ENCODE data around the gene C10orf105. TPM values are rescaled to one million over a fixed set of nuclear protein-coding genes. Genes with fewer than 3 reads are reported as not detected.

C10orf105 gene
- total RNA-seq: 1 to 10 TPM in 1 of 2 experiments, under 1 TPM in 1; 0.73 to 1.1 TPM

GRCh38 chr10:71719464-71720201, at the start of gene C10orf105:
Gene C10orf105, minus strand, starts transcription at chr10:71719778. Its CDS starts 3,441 bp downstream, at chr10:71716337.
- DNase-seq (no peak), ATAC-seq (no peak)
- H3K4me1 Mint-ChIP-seq (ENCODE audit: low read depth): peaks cover 35% of the 10 kb centered on the region
- CTCF ChIA-PET: interaction anchor here (0.7 to 1.9 kb wide), 4 partner anchors 8 to 27 kb away, joined by 3 to 8 read pairs (median 4); no protein-coding TSS in a partner anchor
- no peaks in the 10 kb centered on the region for H3K36me3 Mint-ChIP-seq (ENCODE audit: low read depth)
- no peak within 1 kb of the TSS for H3K4me3 Mint-ChIP-seq
- POLR2A ChIA-PET: interaction anchor here (0.7 kb wide), 1 partner anchor 18 kb away, joined by 4 read pairs; no protein-coding TSS in a partner anchor
- peak within 1 kb of the TSS; percentile 49 for H3K27ac Mint-ChIP-seq
- no peaks in the 10 kb centered on the region for H3K27me3 Mint-ChIP-seq (ENCODE audit: low read depth)
- no peaks in the 10 kb centered on the region for H3K9me3 Mint-ChIP-seq (ENCODE audit: insufficient read depth)

GRCh38 chr10:71767420-71768035, 48.0 kb upstream of the C10orf105 start:
- POLR2A ChIA-PET: interaction anchor here (0.8 to 8.4 kb wide), 7 partner anchors 9 to 50 kb away, joined by 3 to 60 read pairs (median 7); no protein-coding TSS in a partner anchor
- peaks cover 82% of the 10 kb centered on the region for H3K36me3 Mint-ChIP-seq (ENCODE audit: low read depth)
- DNase-seq (no peak), ATAC-seq (no peak)
- no peaks in the 10 kb centered on the region for H3K27me3 Mint-ChIP-seq (ENCODE audit: low read depth)
- H3K4me1 Mint-ChIP-seq (ENCODE audit: low read depth): peaks cover 89% of the 10 kb centered on the region
- H3K27ac Mint-ChIP-seq: peak overlapping the region; percentile 82
- H3K9me3 Mint-ChIP-seq (ENCODE audit: insufficient read depth): no peaks in the 10 kb centered on the region
- CTCF ChIA-PET: interaction anchor here (1.4 to 14.5 kb wide), 7 partner anchors 11 to 71 kb away, joined by 3 to 186 read pairs (median 9); no protein-coding TSS in a partner anchor
- peak overlapping the region; percentile 3 for H3K4me3 Mint-ChIP-seq

DNA sequence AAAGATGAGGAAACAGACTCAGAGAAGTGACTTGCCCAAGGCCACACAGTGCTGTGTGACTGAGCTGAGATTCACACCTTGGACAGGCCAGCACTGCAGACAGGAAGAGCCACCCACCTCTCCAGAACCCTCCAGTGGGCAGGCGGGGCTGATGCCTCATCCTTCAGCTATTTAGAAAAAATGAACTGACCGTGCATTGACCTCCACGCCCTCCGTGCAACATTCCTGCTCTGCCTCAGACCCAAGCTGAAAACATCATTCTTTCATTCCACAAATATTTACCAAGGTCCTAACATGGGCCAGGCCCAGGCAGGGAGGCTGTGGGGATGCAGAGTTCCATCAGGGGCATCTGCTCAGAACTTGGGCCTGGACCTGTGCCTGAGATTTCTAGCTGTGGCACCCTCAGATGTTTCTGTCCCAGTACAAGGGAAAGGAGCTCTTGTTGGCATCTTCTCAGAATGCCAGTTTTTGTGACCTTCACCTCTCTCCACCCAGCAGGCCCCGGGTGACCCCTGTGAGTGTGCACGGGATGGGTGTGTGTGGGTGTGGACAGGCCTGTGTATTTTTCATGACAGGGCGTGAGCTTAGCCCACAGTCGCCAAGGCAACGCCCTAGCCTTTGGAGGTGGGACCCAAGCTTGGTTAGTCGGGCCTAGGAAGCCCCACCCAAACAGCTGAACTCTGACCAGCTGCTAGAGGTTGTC, 47.3 kb upstream of the C10orf105 start:
- ATAC-seq (no peak), DNase-seq (peak; percentile 50)
- H3K4me1 Mint-ChIP-seq (ENCODE audit: low read depth): peaks cover 92% of the 10 kb centered on the region
- H3K4me3 Mint-ChIP-seq: peak overlapping the region; percentile 3
- ChIA-PET POLR2A (interaction anchor here (0.5 to 8.4 kb wide), 7 partner anchors 9 to 76 kb away, joined by 3 to 60 read pairs (median 3); no protein-coding TSS in a partner anchor), CTCF (interaction anchor here (1.2 to 14.5 kb wide), 7 partner anchors 7 to 68 kb away, joined by 3 to 186 read pairs (median 9); partner anchors contain the start of gene VSIR)
- no peaks in the 10 kb centered on the region for H3K27me3 Mint-ChIP-seq (ENCODE audit: low read depth)
- H3K27ac Mint-ChIP-seq: peak overlapping the region; percentile 82
- peaks cover 75% of the 10 kb centered on the region for H3K36me3 Mint-ChIP-seq (ENCODE audit: low read depth)
- H3K9me3 Mint-ChIP-seq (ENCODE audit: insufficient read depth): no peaks in the 10 kb centered on the region

GRCh38 chr10:71765906-71766716, 46.5 kb upstream of the C10orf105 start:
- no peak for DNase-seq
- Mint-ChIP-seq H3K27ac (peak overlapping the region; percentile 82), H3K4me1 (ENCODE audit: low read depth) (peaks cover 92% of the 10 kb centered on the region), H3K36me3 (ENCODE audit: low read depth) (peaks cover 75% of the 10 kb centered on the region), H3K27me3 (ENCODE audit: low read depth) (no peaks in the 10 kb centered on the region), H3K9me3 (ENCODE audit: insufficient read depth) (no peaks in the 10 kb centered on the region), H3K4me3 (no peak overlapping the region)
- POLR2A ChIA-PET: interaction anchor here (0.5 to 8.4 kb wide), 8 partner anchors 9 to 76 kb away, joined by 3 to 60 read pairs (median 4); no protein-coding TSS in a partner anchor
- no peak for ATAC-seq
- CTCF ChIA-PET: interaction anchor here (1.2 to 14.5 kb wide), 8 partner anchors 7 to 67 kb away, joined by 3 to 186 read pairs (median 8); partner anchors contain the start of gene VSIR

- POLR2A ChIA-PET: interaction anchor here (0.8 to 2.4 kb wide), 3 partner anchors 10 to 38 kb away, joined by 3 to 6 read pairs (median 3); no protein-coding TSS in a partner anchor
- DNase-seq (no peak), ATAC-seq (no peak)
- Mint-ChIP-seq H3K4me3 (no peak overlapping the region), H3K27me3 (ENCODE audit: low read depth) (no peaks in the 10 kb centered on the region), H3K27ac (peak overlapping the region; percentile 73), H3K9me3 (ENCODE audit: insufficient read depth) (no peaks in the 10 kb centered on the region), H3K36me3 (ENCODE audit: low read depth) (peaks cover 74% of the 10 kb centered on the region), H3K4me1 (ENCODE audit: low read depth) (peaks cover 92% of the 10 kb centered on the region)
- CTCF ChIA-PET: interaction anchor here (1.6 to 14.5 kb wide), 5 partner anchors 8 to 57 kb away, joined by 4 to 186 read pairs (median 9); partner anchors contain the start of gene VSIR
These were observed 45.8 kb upstream of the C10orf105 start for GRCh38 chr10:71765176-71765904.

GRCh38 chr10:71763352-71764127, 44.0 kb upstream of the C10orf105 start:
- Mint-ChIP-seq H3K27me3 (ENCODE audit: low read depth) (no peaks in the 10 kb centered on the region), H3K36me3 (ENCODE audit: low read depth) (peaks cover 74% of the 10 kb centered on the region), H3K4me1 (ENCODE audit: low read depth) (peaks cover 85% of the 10 kb centered on the region), H3K4me3 (no peak overlapping the region), H3K9me3 (ENCODE audit: insufficient read depth) (no peaks in the 10 kb centered on the region), H3K27ac (peak overlapping the region; percentile 73)
- ChIA-PET CTCF (interaction anchor here (0.8 to 6.0 kb wide), 7 partner anchors 9 to 69 kb away, joined by 3 to 34 read pairs (median 5); partner anchors contain the start of gene VSIR), POLR2A (interaction anchor here (0.6 to 2.4 kb wide), 4 partner anchors 8 to 11 kb away, joined by 3 to 6 read pairs (median 4); no protein-coding TSS in a partner anchor)
- DNase-seq (no peak), ATAC-seq (no peak)

GRCh38 chr10:71762324-71762723, 42.7 kb upstream of the C10orf105 start:
- no peak overlapping the region for H3K4me3 Mint-ChIP-seq
- H3K4me1 Mint-ChIP-seq (ENCODE audit: low read depth): peaks cover 85% of the 10 kb centered on the region
- no peaks in the 10 kb centered on the region for H3K27me3 Mint-ChIP-seq (ENCODE audit: low read depth)
- ChIA-PET POLR2A (interaction anchor here (0.8 to 1.2 kb wide), 2 partner anchors 10 kb away, joined by 3 to 5 read pairs; no protein-coding TSS in a partner anchor), CTCF (interaction anchor here (0.8 to 6.0 kb wide), 3 partner anchors 11 to 35 kb away, joined by 3 to 34 read pairs (median 3); partner anchors contain the start of gene VSIR)
- peaks cover 75% of the 10 kb centered on the region for H3K36me3 Mint-ChIP-seq (ENCODE audit: low read depth)
- ATAC-seq: no peak
- no peaks in the 10 kb centered on the region for H3K9me3 Mint-ChIP-seq (ENCODE audit: insufficient read depth)
- DNase-seq: no peak
- peak overlapping the region; percentile 14 for H3K27ac Mint-ChIP-seq

- H3K36me3 Mint-ChIP-seq (ENCODE audit: low read depth): peaks cover 75% of the 10 kb centered on the region
- no peaks in the 10 kb centered on the region for H3K9me3 Mint-ChIP-seq (ENCODE audit: insufficient read depth)
- H3K27me3 Mint-ChIP-seq (ENCODE audit: low read depth): no peaks in the 10 kb centered on the region
- H3K4me1 Mint-ChIP-seq (ENCODE audit: low read depth): peaks cover 85% of the 10 kb centered on the region
- no peak for ATAC-seq
- DNase-seq: no peak
- H3K27ac Mint-ChIP-seq: peak overlapping the region; percentile 60
- ChIA-PET POLR2A (interaction anchor here (0.8 kb wide), 1 partner anchor 11 kb away, joined by 3 read pairs; no protein-coding TSS in a partner anchor), CTCF (interaction anchor here (6.0 kb wide), 1 partner anchor 12 kb away, joined by 34 read pairs; the partner anchor contains the start of gene VSIR)
- H3K4me3 Mint-ChIP-seq: no peak overlapping the region
These were observed 42.0 kb upstream of the C10orf105 start for GRCh38 chr10:71761541-71762113.

- H3K27ac Mint-ChIP-seq: peak overlapping the region; percentile 60
These were observed 41.5 kb upstream of the C10orf105 start for GRCh38 chr10:71761105-71761511.

More at GRCh38 chr10:71761105-71761511, 41.5 kb upstream of the C10orf105 start:
- Mint-ChIP-seq H3K36me3 (ENCODE audit: low read depth) (peaks cover 77% of the 10 kb centered on the region), H3K4me3 (no peak overlapping the region), H3K9me3 (ENCODE audit: insufficient read depth) (no peaks in the 10 kb centered on the region), H3K4me1 (ENCODE audit: low read depth) (peaks cover 85% of the 10 kb centered on the region), H3K27me3 (ENCODE audit: low read depth) (no peaks in the 10 kb centered on the region)
- ATAC-seq (no peak), DNase-seq (no peak)
- CTCF ChIA-PET: interaction anchor here (6.0 kb wide), 1 partner anchor 12 kb away, joined by 34 read pairs; the partner anchor contains the start of gene VSIR
- POLR2A ChIA-PET: no interaction called here
